ENCODE data around the gene CD46. TPM values are rescaled to one million over a fixed set of nuclear protein-coding genes. Genes with fewer than 3 reads are reported as not detected.

Gene CD46
- total and polyA plus RNA-seq, 7 donors, result 18.6 to 143 (median 104) TPM

DNA sequence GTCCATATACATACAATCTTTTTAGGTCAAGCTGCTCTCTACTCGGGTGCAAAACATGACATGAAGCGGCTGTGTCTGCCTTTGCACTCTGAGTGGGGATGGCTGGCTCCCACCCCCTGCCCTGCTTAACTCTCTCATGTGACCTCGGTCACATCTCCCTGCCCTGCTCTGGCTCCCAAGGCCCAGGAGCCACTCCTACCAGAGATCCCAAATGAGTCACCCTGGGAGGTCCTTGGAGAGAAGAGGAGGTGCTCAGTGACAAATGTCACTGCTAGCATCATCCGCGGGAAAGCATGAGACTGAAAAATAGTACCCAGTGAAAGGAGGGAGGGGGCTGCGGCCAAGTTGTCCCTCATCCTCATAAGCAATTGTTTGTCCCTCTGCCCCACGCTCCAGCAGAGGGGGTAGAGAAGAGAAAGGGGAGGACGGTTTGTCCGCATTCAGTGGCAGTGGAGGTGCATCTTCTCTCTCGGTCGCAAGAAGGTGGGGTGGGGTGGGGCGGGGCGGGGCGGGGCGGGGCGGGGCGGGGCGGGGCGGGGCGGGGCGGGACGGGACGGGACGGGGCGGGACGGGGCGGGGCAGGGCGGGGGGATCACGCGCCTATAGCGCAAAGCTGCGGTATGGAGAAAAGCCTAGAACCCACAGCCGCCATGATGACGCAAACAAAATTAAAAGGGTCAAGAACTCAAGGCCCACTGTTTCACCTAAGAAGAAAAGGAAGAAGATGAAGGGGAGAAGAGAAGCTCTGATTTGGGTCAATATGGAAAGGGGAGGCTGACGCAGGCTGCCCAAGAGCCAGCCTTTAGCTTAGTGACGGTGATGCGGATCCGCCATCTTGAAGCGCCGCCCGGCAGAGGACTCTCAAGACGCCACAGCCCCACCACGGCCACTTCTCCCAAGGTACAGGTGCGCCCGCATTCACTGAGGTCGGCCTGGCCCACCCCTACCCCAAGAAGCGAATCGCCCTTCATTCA, 66.2 kb downstream of the CD46 start:
- WGBS, 2 donors, result 71 to 90% methylated on average over 46 to 48 of the region's 48 CpGs
- peak; percentile 56 for DNase-seq
- intact Hi-C loops (cut with DNase I), result no loop called here
- H3K4me3 ChIP-seq, result peak overlapping the region; percentile 15 to 74 (median 72)
- H3K9me3 ChIP-seq, result no peaks in the 10 kb centered on the region
- H3K4me1 ChIP-seq, result peaks cover 0 to 93% (median 90%) of the 10 kb centered on the region in 4 donors
- no peak for TF ChIP-seq EP300 (IDR thresholded peaks at IDR 0.05)
- TF ChIP-seq, protein P1, sequence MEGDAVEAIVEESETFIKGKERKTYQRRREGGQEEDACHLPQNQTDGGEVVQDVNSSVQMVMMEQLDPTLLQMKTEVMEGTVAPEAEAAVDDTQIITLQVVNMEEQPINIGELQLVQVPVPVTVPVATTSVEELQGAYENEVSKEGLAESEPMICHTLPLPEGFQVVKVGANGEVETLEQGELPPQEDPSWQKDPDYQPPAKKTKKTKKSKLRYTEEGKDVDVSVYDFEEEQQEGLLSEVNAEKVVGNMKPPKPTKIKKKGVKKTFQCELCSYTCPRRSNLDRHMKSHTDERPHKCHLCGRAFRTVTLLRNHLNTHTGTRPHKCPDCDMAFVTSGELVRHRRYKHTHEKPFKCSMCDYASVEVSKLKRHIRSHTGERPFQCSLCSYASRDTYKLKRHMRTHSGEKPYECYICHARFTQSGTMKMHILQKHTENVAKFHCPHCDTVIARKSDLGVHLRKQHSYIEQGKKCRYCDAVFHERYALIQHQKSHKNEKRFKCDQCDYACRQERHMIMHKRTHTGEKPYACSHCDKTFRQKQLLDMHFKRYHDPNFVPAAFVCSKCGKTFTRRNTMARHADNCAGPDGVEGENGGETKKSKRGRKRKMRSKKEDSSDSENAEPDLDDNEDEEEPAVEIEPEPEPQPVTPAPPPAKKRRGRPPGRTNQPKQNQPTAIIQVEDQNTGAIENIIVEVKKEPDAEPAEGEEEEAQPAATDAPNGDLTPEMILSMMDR (IDR thresholded peaks at IDR 0.05), result no peak
- no peak for TF ChIP-seq POLR2A (IDR thresholded peaks at IDR 0.05)
- no peak for TF ChIP-seq POLR2AphosphoS5 (IDR thresholded peaks at IDR 0.05)
- peaks cover 47 to 74% (median 54%) of the 10 kb centered on the region in 4 donors for H3K36me3 ChIP-seq
- no peaks in the 10 kb centered on the region for H3K27me3 ChIP-seq
- peak overlapping the region; percentile 91 to 99 (median 94) for H3K27ac ChIP-seq

DNA sequence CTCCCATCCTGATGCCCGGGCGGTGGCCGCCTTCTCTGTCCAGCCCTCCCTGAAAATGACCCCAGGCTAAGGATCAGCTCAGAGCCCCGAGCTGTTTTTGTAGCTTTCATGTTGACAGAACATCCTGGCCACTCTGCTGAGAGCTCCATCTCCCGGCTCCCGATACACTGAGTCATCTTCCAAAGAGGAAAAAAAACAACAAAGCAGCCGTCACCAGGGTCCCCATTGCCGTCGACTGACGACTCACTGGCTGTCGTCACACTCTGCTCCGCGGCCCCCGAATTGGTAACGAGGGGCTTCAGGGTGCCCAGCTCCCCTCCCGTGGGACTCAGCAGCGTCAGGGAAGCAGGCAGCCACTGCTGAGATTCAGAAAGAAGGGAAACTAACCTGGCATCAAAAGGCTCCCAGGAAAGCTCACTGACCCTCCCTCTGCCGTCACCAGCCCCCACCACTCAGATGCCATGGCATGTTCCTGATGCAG, 67.2 kb downstream of the CD46 start:
- H3K27ac ChIP-seq, result peak overlapping the region; percentile 91 to 99 (median 94)
- H3K27me3 ChIP-seq, result no peaks in the 10 kb centered on the region
- H3K36me3 ChIP-seq, result peaks cover 43 to 64% (median 47%) of the 10 kb centered on the region in 4 donors
- DNase-seq, result peak; percentile 50
- no peaks in the 10 kb centered on the region for H3K9me3 ChIP-seq
- H3K4me3 ChIP-seq, result peak overlapping the region; percentile 15 to 74 (median 72)
- H3K4me1 ChIP-seq, result peaks cover 0 to 84% (median 82%) of the 10 kb centered on the region in 4 donors
- no peak for TF ChIP-seq POLR2A (IDR thresholded peaks at IDR 0.05)
- no peak for TF ChIP-seq EP300 (IDR thresholded peaks at IDR 0.05)
- no peak for TF ChIP-seq POLR2AphosphoS5 (IDR thresholded peaks at IDR 0.05)
- TF ChIP-seq, protein P1 (IDR thresholded peaks at IDR 0.05), result no peak
- WGBS, 2 donors, result 90% methylated on average over 18 of the region's 18 CpGs
- intact Hi-C loops (cut with DNase I), result no loop called here

DNA sequence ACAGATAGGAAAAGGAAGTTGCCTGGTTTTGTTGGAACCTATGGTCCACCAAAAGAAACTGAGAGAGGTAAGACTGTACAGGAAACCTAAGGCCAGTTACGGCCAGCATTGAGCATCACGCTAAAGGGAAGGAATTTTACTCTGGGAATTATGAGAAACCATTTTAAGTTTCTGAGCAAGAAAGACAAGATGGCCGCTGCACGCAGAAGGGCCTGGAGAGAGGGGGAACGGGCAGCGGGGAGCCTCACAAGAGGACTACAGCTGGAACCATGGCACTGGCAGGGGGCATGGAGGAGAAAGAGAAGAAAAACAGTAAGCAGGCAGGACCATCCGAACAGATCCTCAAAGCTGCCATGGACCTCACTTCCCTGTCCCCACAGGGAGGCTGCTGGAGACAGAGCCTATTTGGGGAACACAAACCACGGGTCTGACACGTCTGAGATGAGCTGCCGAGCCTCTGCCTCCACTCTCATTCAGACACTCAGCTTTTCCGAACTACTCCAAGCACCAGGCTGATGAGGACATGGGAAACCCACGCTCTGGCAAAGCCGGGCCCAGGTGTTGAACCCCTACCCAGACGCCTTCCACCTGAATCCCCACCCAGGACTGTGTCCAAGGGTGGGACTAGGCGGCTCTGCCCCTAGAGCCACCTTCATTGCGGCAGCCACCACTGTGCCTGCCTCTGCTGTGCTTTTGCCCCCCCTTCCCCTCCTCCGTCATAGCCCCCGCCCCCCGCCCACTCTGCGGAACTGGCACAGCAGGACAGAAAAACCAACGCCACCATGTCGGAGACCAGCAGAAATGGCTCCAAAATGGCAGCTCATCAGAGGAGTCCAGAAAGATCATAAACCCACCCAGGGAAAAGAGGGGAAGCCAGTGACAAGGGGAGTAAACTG, 69.0 kb downstream of the CD46 start:
- Histone ChIP-seq H3K4me3 (peak overlapping the region; percentile 59 to 74 (median 72)), H3K9me3 (no peaks in the 10 kb centered on the region), H3K4me1 (peaks cover 0 to 84% (median 82%) of the 10 kb centered on the region in 4 donors), H3K27me3 (no peaks in the 10 kb centered on the region), H3K36me3 (peaks cover 26 to 46% (median 29%) of the 10 kb centered on the region in 4 donors), H3K27ac (peak overlapping the region; percentile 91 to 99 (median 94))
- TF ChIP-seq EP300 (IDR thresholded peaks at IDR 0.05) (no peak), POLR2A (IDR thresholded peaks at IDR 0.05) (no peak), POLR2AphosphoS5 (IDR thresholded peaks at IDR 0.05) (no peak)
- TF ChIP-seq, protein P1 (IDR thresholded peaks at IDR 0.05), result no peak
- intact Hi-C loops (cut with DNase I), result loop anchor here (5.0 to 10.0 kb wide), 2 partner anchors 341 to 414 kb away; no protein-coding TSS in a partner anchor
- peak; percentile 67 for DNase-seq
- WGBS, 2 donors, result 94% methylated on average over 22 of the region's 22 CpGs

DNA sequence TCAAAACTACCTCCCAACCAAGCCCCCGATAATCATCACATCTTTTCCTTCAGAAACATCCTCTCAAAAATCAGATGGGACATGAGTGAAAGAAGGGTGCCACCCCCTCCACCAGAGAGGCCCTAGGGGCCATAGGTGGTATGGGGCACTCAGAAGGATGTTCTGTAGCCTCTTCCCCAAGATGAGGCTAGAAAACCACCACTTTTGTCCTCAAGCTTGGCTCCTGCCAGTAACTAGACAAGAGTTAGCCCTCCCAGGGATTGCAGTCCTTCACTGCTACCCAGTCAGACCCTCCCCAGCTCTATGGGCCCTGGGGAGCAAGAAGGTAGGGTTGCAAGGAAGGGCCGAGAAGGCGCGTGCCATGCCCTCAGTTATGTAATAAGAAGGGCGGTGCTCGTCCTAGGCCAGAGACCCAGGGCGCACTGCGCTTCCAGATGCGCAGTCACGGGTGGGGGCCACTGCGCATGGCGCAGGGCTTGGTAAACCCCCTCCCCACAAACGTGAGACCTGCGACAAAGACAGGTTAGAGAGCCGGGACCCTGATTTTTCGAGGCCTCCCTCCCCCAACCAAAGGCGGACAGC, 69.7 kb downstream of the CD46 start:
- no peaks in the 10 kb centered on the region for H3K27me3 ChIP-seq
- TF ChIP-seq EP300 (IDR thresholded peaks at IDR 0.05) (no peak), POLR2AphosphoS5 (IDR thresholded peaks at IDR 0.05) (no peak), POLR2A (IDR thresholded peaks at IDR 0.05) (no peak)
- TF ChIP-seq, protein P1 (IDR thresholded peaks at IDR 0.05), result no peak
- 86 to 95% methylated on average over 17 of the region's 17 CpGs for WGBS, 2 donors
- H3K4me3 ChIP-seq, result peak overlapping the region; percentile 59 to 74 (median 72)
- peaks cover 0 to 84% (median 82%) of the 10 kb centered on the region in 4 donors for H3K4me1 ChIP-seq
- DNase-seq, result peak; percentile 68
- peak overlapping the region; percentile 91 to 99 (median 94) for H3K27ac ChIP-seq
- intact Hi-C loops (cut with DNase I), result loop anchor here (5.0 to 10.0 kb wide), 2 partner anchors 341 to 413 kb away; no protein-coding TSS in a partner anchor
- H3K9me3 ChIP-seq, result no peaks in the 10 kb centered on the region
- peaks cover 19 to 39% (median 23%) of the 10 kb centered on the region in 4 donors for H3K36me3 ChIP-seq

Data from sigmoid colon (tissue), 7 donors.